Measurements from ENCODE around the gene XG.
"Not testable (repeated sequence)": the region's sequence is repeated elsewhere in the genome, so short reads cannot be mapped to it uniquely, and the experiment has no call there.

Gene XG

GRCh38 chrX:2733286-2733685 is 18.6 kb upstream of the XG start:
- no peak for DNase-seq (ENCODE audit: low spot score)

GRCh38 chrX:2735270-2735669 is 16.6 kb upstream of the XG start:
- no peak for DNase-seq (ENCODE audit: low spot score)

GRCh38 chrX:2740672-2741071 is 11.2 kb upstream of the XG start:
- DNase-seq (ENCODE audit: low spot score), result no peak

GRCh38 chrX:2741386-2741785 is 10.5 kb upstream of the XG start:
- no peak for DNase-seq (ENCODE audit: low spot score)

- not testable (repeated sequence) for DNase-seq (ENCODE audit: low spot score)
Observed at GRCh38 chrX:2746250-2746649, 5.6 kb upstream of the XG start.

GRCh38 chrX:2748171-2748814 is 3.5 kb upstream of the XG start:
- no peak for DNase-seq (ENCODE audit: low spot score)

- no peak for DNase-seq (ENCODE audit: low spot score)
Observed at GRCh38 chrX:2748815-2749188, 3.0 kb upstream of the XG start.

- no peak for DNase-seq (ENCODE audit: low spot score)
Observed at GRCh38 chrX:2751291-2751690, 549 bp upstream of the XG start.

- DNase-seq (ENCODE audit: low spot score), result not testable (repeated sequence)
Observed at GRCh38 chrX:2752441-2752840, 601 bp downstream of the XG start.

- DNase-seq (ENCODE audit: low spot score), result not testable (repeated sequence)
Observed at GRCh38 chrX:2755163-2755715, 3.4 kb downstream of the XG start.

GRCh38 chrX:2756548-2756947 is 4.7 kb downstream of the XG start:
- DNase-seq (ENCODE audit: low spot score), result no peak

GRCh38 chrX:2761246-2761645 is 9.4 kb downstream of the XG start:
- no peak for DNase-seq (ENCODE audit: low spot score)

- not testable (repeated sequence) for DNase-seq (ENCODE audit: low spot score)
Observed at GRCh38 chrX:2762671-2763070, 10.8 kb downstream of the XG start.

GRCh38 chrX:2764766-2765548 is 13.1 kb downstream of the XG start:
- DNase-seq (ENCODE audit: low spot score), result not testable (repeated sequence)

GRCh38 chrX:2765549-2765830 is 13.7 kb downstream of the XG start:
- DNase-seq (ENCODE audit: low spot score), result no peak

GRCh38 chrX:2766906-2767305 is 15.1 kb downstream of the XG start:
- no peak for DNase-seq (ENCODE audit: low spot score)

- no peak for DNase-seq (ENCODE audit: low spot score)
Observed at GRCh38 chrX:2767631-2768455, 16.0 kb downstream of the XG start.

- no peak for DNase-seq (ENCODE audit: low spot score)
Observed at GRCh38 chrX:2769615-2770014, 17.8 kb downstream of the XG start.

GRCh38 chrX:2773166-2774055 is 21.6 kb downstream of the XG start:
- not testable (repeated sequence) for DNase-seq (ENCODE audit: low spot score)

- DNase-seq (ENCODE audit: low spot score), result no peak
Observed at GRCh38 chrX:2774057-2774456, 22.2 kb downstream of the XG start.

GRCh38 chrX:2774776-2775175 is 22.9 kb downstream of the XG start:
- no peak for DNase-seq (ENCODE audit: low spot score)

All from germinal center (tissue), 1 donor.